ENCODE measurements around the gene CNTN5. TPM values are rescaled to one million over a fixed set of nuclear protein-coding genes. Genes with fewer than 3 reads are reported as not detected.
"Not testable (repeated sequence)": the region's sequence is repeated elsewhere in the genome, so short reads cannot be mapped to it uniquely, and the experiment has no call there.

CNTN5 gene
- total RNA-seq, 1 experiment from 2014 or later: not detected

GRCh38 chr11:99068832-99069231 lies 48.1 kb downstream of the CNTN5 start:
- H3K4me2 ChIP-seq (ENCODE audit: low read depth, low read length, poor library complexity, severe bottlenecking): no peak overlapping the region
- no peaks in the 10 kb centered on the region for H3K36me3 ChIP-seq (ENCODE audit: insufficient read depth, low read length)
- H3K9me3 ChIP-seq (ENCODE audit: low read length): peaks cover 65% of the 10 kb centered on the region
- no peaks in the 10 kb centered on the region for H4K20me1 ChIP-seq (ENCODE audit: insufficient read depth, low read depth, low read length)
- H3K27me3 ChIP-seq (ENCODE audit: low read length): no peaks in the 10 kb centered on the region
- no peaks in the 10 kb centered on the region for H3K9me2 ChIP-seq (replicated peaks; ENCODE audit: insufficient read depth, low read length)
- DNase-seq: no peak
- no peaks in the 10 kb centered on the region for H3K79me2 ChIP-seq (ENCODE audit: low read length)
- H3K9ac ChIP-seq (ENCODE audit: low read length): no peak overlapping the region
- H2AFZ ChIP-seq (ENCODE audit: low read length): no peak overlapping the region
- H3K4me1 ChIP-seq (ENCODE audit: low read length): no peaks in the 10 kb centered on the region
- no peak overlapping the region for H3K4me3 ChIP-seq (ENCODE audit: low read length)
- no peak overlapping the region for H3K27ac ChIP-seq (ENCODE audit: low read length)

- H3K9ac ChIP-seq (ENCODE audit: low read length): no peak overlapping the region
- H3K27ac ChIP-seq (ENCODE audit: low read length): no peak overlapping the region
- H3K9me2 ChIP-seq (replicated peaks; ENCODE audit: insufficient read depth, low read length): no peaks in the 10 kb centered on the region
- no peaks in the 10 kb centered on the region for H3K36me3 ChIP-seq (ENCODE audit: insufficient read depth, low read length)
- no peaks in the 10 kb centered on the region for H3K27me3 ChIP-seq (ENCODE audit: low read length)
- no peaks in the 10 kb centered on the region for H3K79me2 ChIP-seq (ENCODE audit: low read length)
- peak overlapping the region; percentile 28 for H3K4me2 ChIP-seq (ENCODE audit: low read depth, low read length, poor library complexity, severe bottlenecking)
- H3K4me1 ChIP-seq (ENCODE audit: low read length): no peaks in the 10 kb centered on the region
- no peak for DNase-seq
- peak overlapping the region; percentile 23; the same call in 1 of the 2 replicates for H2AFZ ChIP-seq (ENCODE audit: low read length)
- H3K4me3 ChIP-seq (ENCODE audit: low read length): peak overlapping the region; percentile 32; the same call in 1 of the 2 replicates
- H4K20me1 ChIP-seq (ENCODE audit: insufficient read depth, low read depth, low read length): no peaks in the 10 kb centered on the region
- peaks cover 65% of the 10 kb centered on the region for H3K9me3 ChIP-seq (ENCODE audit: low read length)
These were observed 49.2 kb downstream of the CNTN5 start for GRCh38 chr11:99069856-99070444.

- H3K27me3 ChIP-seq (ENCODE audit: low read length): no peaks in the 10 kb centered on the region
- H3K36me3 ChIP-seq (ENCODE audit: insufficient read depth, low read length): no peaks in the 10 kb centered on the region
- DNase-seq: no peak
- no peaks in the 10 kb centered on the region for H3K4me1 ChIP-seq (ENCODE audit: low read length)
- peaks cover 4% of the 10 kb centered on the region; the same call in 1 of the 2 replicates for H3K9me2 ChIP-seq (replicated peaks; ENCODE audit: insufficient read depth, low read length)
- no peaks in the 10 kb centered on the region for H4K20me1 ChIP-seq (ENCODE audit: insufficient read depth, low read depth, low read length)
- no peaks in the 10 kb centered on the region for H3K79me2 ChIP-seq (ENCODE audit: low read length)
- no peak overlapping the region for H3K4me2 ChIP-seq (ENCODE audit: low read depth, low read length, poor library complexity, severe bottlenecking)
- H3K4me3 ChIP-seq (ENCODE audit: low read length): no peak overlapping the region
- H3K27ac ChIP-seq (ENCODE audit: low read length): no peak overlapping the region
- peaks cover 64% of the 10 kb centered on the region for H3K9me3 ChIP-seq (ENCODE audit: low read length)
- H3K9ac ChIP-seq (ENCODE audit: low read length): no peak overlapping the region
- H2AFZ ChIP-seq (ENCODE audit: low read length): no peak overlapping the region
These were observed 58.8 kb downstream of the CNTN5 start for GRCh38 chr11:99079576-99079975.

- H3K4me1 ChIP-seq (ENCODE audit: low read length): no peaks in the 10 kb centered on the region
- H4K20me1 ChIP-seq (ENCODE audit: insufficient read depth, low read depth, low read length): no peaks in the 10 kb centered on the region
- H3K4me3 ChIP-seq (ENCODE audit: low read length): no peak overlapping the region
- H3K9me3 ChIP-seq (ENCODE audit: low read length): peaks cover 66% of the 10 kb centered on the region
- H3K9me2 ChIP-seq (replicated peaks; ENCODE audit: insufficient read depth, low read length): peaks cover 4% of the 10 kb centered on the region; the same call in 1 of the 2 replicates
- no peak for DNase-seq
- no peak overlapping the region for H2AFZ ChIP-seq (ENCODE audit: low read length)
- H3K27ac ChIP-seq (ENCODE audit: low read length): no peak overlapping the region
- no peaks in the 10 kb centered on the region for H3K79me2 ChIP-seq (ENCODE audit: low read length)
- no peak overlapping the region for H3K9ac ChIP-seq (ENCODE audit: low read length)
- H3K4me2 ChIP-seq (ENCODE audit: low read depth, low read length, poor library complexity, severe bottlenecking): no peak overlapping the region
- no peaks in the 10 kb centered on the region for H3K36me3 ChIP-seq (ENCODE audit: insufficient read depth, low read length)
- no peaks in the 10 kb centered on the region for H3K27me3 ChIP-seq (ENCODE audit: low read length)
These were observed 59.4 kb downstream of the CNTN5 start for GRCh38 chr11:99080154-99080553.

GRCh38 chr11:99098258-99098657 lies 77.5 kb downstream of the CNTN5 start:
- H3K4me2 ChIP-seq (ENCODE audit: low read depth, low read length, poor library complexity, severe bottlenecking): no peak overlapping the region
- H3K36me3 ChIP-seq (ENCODE audit: insufficient read depth, low read length): no peaks in the 10 kb centered on the region
- H3K4me3 ChIP-seq (ENCODE audit: low read length): no peak overlapping the region
- no peaks in the 10 kb centered on the region for H3K79me2 ChIP-seq (ENCODE audit: low read length)
- peaks cover 78% of the 10 kb centered on the region for H3K9me3 ChIP-seq (ENCODE audit: low read length)
- no peaks in the 10 kb centered on the region for H4K20me1 ChIP-seq (ENCODE audit: insufficient read depth, low read depth, low read length)
- no peaks in the 10 kb centered on the region for H3K27me3 ChIP-seq (ENCODE audit: low read length)
- DNase-seq: no peak
- H3K9ac ChIP-seq (ENCODE audit: low read length): no peak overlapping the region
- no peaks in the 10 kb centered on the region for H3K4me1 ChIP-seq (ENCODE audit: low read length)
- no peaks in the 10 kb centered on the region for H3K9me2 ChIP-seq (replicated peaks; ENCODE audit: insufficient read depth, low read length)
- H3K27ac ChIP-seq (ENCODE audit: low read length): no peak overlapping the region
- H2AFZ ChIP-seq (ENCODE audit: low read length): no peak overlapping the region

- Histone ChIP-seq H3K27ac (ENCODE audit: low read length) (no peak overlapping the region), H3K4me3 (ENCODE audit: low read length) (no peak overlapping the region), H3K9me3 (ENCODE audit: low read length) (peaks cover 79% of the 10 kb centered on the region), H3K27me3 (ENCODE audit: low read length) (no peaks in the 10 kb centered on the region), H3K9ac (ENCODE audit: low read length) (no peak overlapping the region), H2AFZ (ENCODE audit: low read length) (no peak overlapping the region), H3K79me2 (ENCODE audit: low read length) (no peaks in the 10 kb centered on the region), H3K4me1 (ENCODE audit: low read length) (no peaks in the 10 kb centered on the region), H3K9me2 (replicated peaks; ENCODE audit: insufficient read depth, low read length) (no peaks in the 10 kb centered on the region), H3K36me3 (ENCODE audit: insufficient read depth, low read length) (no peaks in the 10 kb centered on the region), H4K20me1 (ENCODE audit: insufficient read depth, low read depth, low read length) (no peaks in the 10 kb centered on the region), H3K4me2 (ENCODE audit: low read depth, low read length, poor library complexity, severe bottlenecking) (no peak overlapping the region)
- DNase-seq: no peak
These were observed 78.0 kb downstream of the CNTN5 start for GRCh38 chr11:99098751-99099150.

- no peaks in the 10 kb centered on the region for H3K36me3 ChIP-seq (ENCODE audit: insufficient read depth, low read length)
These were observed 96.9 kb downstream of the CNTN5 start for GRCh38 chr11:99117603-99118002.

GRCh38 chr11:99133862-99134261 lies 113.1 kb downstream of the CNTN5 start:
- H4K20me1 ChIP-seq (ENCODE audit: insufficient read depth, low read depth, low read length); H3K4me1 ChIP-seq (ENCODE audit: low read length); H3K9ac ChIP-seq (ENCODE audit: low read length); H3K27ac ChIP-seq (ENCODE audit: low read length); H3K79me2 ChIP-seq (ENCODE audit: low read length); H3K27me3 ChIP-seq (ENCODE audit: low read length); H3K4me3 ChIP-seq (ENCODE audit: low read length); H3K4me2 ChIP-seq (ENCODE audit: low read depth, low read length, poor library complexity, severe bottlenecking); DNase-seq; H2AFZ ChIP-seq (ENCODE audit: low read length); H3K36me3 ChIP-seq (ENCODE audit: insufficient read depth, low read length); H3K9me2 ChIP-seq (replicated peaks; ENCODE audit: insufficient read depth, low read length): not testable (repeated sequence)
- H3K9me3 ChIP-seq (ENCODE audit: low read length): peaks cover 48% of the 10 kb centered on the region

More at GRCh38 chr11:99117603-99118002, 96.9 kb downstream of the CNTN5 start:
- no peak overlapping the region for H2AFZ ChIP-seq (ENCODE audit: low read length)
- H3K9ac ChIP-seq (ENCODE audit: low read length): no peak overlapping the region
- H3K79me2 ChIP-seq (ENCODE audit: low read length): no peaks in the 10 kb centered on the region
- no peak overlapping the region for H3K4me2 ChIP-seq (ENCODE audit: low read depth, low read length, poor library complexity, severe bottlenecking)
- no peaks in the 10 kb centered on the region for H4K20me1 ChIP-seq (ENCODE audit: insufficient read depth, low read depth, low read length)
- no peak overlapping the region for H3K27ac ChIP-seq (ENCODE audit: low read length)
- H3K4me3 ChIP-seq (ENCODE audit: low read length): no peak overlapping the region
- no peaks in the 10 kb centered on the region for H3K4me1 ChIP-seq (ENCODE audit: low read length)
- no peaks in the 10 kb centered on the region for H3K27me3 ChIP-seq (ENCODE audit: low read length)
- no peak for DNase-seq
- peaks cover 42% of the 10 kb centered on the region for H3K9me3 ChIP-seq (ENCODE audit: low read length)
- no peaks in the 10 kb centered on the region for H3K9me2 ChIP-seq (replicated peaks; ENCODE audit: insufficient read depth, low read length)
